GM21360 (cell line): ENCODE measurements around the gene ADAMTSL3.
"Not testable (repeated sequence)": the region's sequence is repeated elsewhere in the genome, so short reads cannot be mapped to it uniquely, and the experiment has no call there.

Experiments used
- ATAC-seq: cut with Tn5 transposase; IDR thresholded peaks from one replicate; pipeline ENCODE4 v1.9.1; 2021; ENCODE audit warnings: mild to moderate bottlenecking, moderate library complexity; ENCODE audit not compliant: unreplicated experiment

The ADAMTSL3 gene

DNA sequence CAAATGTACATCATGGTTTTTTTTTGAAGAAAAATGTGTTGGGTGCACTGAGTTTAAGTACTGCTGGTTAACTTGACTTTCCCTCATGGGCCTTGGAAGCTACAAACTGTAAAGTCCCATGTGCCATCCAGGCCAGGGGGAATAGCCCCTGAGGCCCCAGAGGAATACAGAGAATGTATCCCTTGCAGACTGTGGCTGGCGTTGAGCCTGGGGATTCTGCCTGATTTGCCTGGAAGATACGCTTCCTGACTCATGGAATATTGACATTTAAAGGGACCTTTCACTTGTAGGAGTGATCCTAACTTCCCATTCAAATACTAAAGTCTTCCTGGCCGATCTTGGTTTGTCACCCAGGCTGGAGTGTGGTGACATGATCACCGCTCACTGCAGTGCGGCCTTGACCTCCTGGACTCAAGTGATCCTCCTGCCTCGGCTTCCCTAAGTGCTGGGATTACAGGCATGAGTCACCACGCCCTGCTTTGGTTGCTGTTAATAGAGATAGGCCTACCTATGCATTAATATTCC is 42.0 kb downstream of the ADAMTSL3 start:
- ATAC-seq, result no peak

DNA sequence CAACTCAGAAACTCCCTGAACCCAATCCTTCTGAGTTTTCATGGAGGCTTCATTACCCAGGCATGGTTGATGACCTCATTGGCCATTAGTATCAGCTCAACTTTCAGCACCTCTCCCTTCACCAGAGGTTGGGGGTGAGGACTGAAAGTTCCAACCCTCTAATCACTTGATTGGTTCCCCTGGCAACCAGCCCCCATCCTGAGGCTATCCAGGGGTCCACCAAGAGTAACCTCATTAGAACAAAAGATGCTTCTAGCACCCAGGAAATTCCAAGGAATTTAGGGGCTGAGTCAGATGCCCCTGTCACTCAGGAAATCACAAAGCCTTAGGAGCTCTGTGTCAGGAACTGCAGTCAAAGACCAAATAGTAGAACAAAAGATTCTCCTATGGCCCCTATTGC is 43.8 kb downstream of the ADAMTSL3 start:
- no peak for ATAC-seq

DNA sequence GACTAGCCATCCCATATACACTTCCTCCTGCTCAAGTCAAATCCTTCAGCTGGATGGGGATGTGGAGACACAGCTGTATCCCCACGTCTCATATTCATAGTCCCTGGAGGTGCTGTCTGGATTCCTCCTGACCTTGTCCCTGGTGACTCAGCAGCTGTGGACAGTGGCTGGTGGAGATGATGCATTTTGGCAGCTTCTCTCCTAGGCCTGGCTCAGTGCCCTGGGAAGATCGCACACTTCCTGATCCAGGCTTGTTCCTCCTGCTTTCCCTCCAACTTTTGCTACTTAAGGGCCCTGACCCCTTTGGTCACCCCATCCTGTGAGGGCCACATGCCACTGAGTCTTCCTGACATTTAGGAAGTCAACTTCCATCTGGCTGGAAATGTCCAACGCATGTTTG is 44.4 kb downstream of the ADAMTSL3 start:
- ATAC-seq, result no peak

DNA sequence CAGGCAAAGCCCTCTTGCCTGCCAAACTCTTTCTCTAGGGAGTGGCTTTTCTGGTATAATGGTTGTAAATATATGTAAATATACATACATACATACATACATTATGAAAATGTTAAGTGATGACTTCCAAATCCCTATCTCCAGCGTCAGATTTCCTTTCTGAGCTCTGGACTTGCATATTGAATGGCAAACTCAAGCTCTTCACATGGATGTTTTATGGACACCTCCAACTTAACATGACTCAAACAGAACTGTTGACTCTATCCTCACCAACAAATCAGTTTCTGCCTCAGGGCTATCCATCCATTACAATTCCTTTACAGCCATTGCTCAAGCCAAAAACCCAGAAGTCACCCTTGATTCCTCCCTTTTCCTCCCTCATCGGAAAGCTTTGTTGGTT is 45.1 kb downstream of the ADAMTSL3 start:
- ATAC-seq, result no peak

DNA sequence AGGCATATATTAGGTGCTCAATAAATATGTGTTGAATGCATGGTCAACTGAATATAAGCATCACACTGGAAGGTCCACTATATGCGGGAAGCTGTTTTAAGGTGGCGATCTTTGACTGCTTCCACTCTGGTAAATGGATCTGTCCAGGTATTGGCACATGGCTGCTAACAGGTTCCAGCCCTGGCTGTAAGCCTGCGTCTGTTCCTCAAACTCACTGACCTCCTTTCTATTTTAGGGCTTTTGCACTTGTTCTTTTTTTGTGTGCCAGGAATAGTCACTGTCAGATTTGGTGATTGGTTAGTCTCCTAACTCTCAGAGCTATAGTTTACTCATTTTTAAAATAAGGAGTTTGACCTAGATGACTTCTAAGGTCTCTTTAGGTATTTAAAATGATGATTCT is 46.2 kb downstream of the ADAMTSL3 start:
- ATAC-seq, result no peak

DNA sequence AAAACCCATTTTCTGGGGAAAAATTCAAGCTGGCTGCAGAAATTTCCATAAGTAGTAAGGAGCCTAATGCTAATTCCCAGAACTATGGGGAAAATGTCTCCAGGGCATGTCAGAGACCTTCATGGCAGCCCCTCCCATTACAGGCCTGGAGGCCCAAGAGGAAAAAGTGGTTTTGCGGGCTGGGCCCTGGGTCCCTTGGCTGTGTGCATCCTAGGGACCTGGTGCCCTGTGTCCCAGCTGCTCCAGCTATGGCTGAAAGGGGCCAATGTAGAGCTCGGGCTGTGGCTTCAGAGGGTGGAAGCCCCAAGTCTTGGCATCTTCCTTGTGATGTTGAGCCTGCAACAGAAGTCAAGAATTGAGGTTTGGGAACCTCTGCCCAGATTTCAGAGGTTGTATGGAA is 48.4 kb downstream of the ADAMTSL3 start:
- not testable (repeated sequence) for ATAC-seq

DNA sequence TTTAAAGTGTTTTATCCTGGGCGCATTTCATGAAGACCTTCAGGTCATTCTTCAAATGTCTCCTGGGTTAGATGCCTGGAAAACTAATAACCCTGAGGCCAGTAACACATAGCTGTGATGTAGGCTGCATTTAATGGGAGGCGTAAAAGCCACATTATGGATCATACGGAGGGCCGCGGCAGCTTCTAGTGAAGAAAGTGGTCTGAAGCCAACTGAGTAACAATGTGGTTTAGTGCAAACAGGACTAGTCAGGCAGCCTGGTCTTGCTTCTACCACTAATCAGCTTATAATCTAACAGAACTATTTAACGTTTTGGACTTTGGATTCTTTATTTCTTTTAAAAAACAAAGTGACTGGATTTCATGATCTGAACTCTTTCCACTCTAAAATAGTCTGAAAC is 54.4 kb downstream of the ADAMTSL3 start:
- ATAC-seq, result no peak

DNA sequence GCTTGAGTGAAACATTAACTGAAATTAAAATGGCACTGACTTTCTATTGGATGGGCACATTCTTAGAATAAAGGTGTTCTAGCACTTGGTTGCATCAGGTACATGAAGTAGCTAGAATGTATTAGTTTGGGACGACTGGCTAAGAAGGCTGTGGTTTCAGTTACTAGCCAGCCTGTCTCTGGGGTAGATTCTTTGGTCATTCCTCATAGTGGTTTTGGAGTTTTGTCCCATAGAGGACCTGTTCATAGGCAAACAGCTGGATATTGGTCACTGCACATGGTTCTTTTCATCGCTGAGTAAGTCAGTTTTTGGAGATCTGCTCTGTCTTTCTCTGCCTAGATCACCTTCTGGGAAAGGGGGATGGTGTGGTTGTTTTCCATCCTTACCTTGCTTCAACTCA is 55.3 kb downstream of the ADAMTSL3 start:
- no peak for ATAC-seq

DNA sequence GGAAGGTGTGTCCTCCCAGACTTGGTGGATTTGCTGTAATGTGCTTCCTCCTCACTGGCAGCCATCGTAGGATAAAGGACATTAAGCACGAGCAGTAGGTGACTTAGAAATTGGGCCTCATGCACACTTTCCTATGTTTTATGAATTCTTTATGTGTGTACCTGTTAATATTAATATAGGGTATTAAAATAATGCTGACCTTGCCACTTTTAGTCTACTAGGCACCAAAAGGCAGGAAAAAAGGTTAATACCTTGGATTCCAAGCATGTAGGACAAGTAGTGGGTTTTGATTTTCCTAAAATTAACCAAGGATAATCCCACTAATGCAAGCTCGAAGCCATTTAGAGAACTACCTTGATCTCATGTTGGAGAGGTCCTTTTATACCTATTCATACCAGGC is 55.9 kb downstream of the ADAMTSL3 start:
- ATAC-seq, result no peak

DNA sequence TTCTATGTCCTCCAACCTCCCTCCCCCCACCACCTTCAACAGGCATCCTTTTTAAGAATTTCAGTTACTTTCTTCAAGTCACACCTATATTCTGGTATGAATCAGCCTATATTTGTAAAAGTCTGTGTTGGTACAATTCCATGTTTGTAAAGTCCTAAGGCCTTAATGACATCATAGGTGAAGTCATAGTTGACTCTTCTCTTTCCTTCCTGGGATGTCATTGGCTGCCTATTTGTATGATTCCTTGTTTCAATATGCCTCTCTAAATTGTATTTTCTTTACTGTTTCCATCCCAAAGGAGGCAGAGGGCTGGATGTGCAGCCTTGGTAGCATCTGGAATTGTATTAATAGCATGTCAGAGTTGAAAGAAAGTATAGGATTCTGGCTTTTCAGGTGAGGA is 56.5 kb downstream of the ADAMTSL3 start:
- no peak for ATAC-seq

DNA sequence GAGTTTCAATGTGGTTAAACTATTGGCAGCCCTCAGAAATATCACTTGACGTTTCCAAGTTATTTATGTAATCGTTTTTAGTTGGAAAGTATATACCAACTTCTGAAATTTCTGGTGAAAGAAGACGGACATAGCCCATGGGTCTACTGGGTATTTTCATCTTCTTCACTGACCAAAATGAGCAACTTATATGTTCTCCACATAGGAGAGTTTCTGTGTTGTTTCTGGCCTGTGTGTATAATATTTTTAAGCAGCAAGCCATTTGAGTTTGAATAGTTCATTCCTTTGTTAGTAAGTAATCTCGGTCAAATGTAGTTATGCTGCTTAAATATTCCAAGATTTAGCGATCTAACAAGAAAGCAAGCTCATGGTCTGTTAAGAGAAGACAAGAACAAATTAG is 57.3 kb downstream of the ADAMTSL3 start:
- ATAC-seq, result no peak

DNA sequence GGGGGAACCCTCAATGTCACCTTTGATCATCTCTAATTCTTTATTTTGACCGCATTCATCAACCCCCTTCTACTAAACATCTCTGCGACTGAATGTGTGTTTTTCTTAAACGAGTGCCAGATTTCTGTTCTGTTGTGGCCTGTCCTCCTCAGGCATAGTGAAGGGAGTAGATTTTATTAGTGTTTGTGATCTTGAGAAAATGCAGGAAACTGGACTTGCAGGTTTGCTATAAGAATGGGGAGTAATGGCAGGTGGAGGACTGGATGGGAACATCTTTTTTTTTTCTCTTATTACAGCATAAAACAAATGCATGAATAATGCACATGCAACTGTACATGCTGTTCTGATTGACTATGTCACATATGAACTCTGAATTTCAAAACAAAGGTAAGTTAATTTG is 59.3 kb downstream of the ADAMTSL3 start:
- no peak for ATAC-seq

DNA sequence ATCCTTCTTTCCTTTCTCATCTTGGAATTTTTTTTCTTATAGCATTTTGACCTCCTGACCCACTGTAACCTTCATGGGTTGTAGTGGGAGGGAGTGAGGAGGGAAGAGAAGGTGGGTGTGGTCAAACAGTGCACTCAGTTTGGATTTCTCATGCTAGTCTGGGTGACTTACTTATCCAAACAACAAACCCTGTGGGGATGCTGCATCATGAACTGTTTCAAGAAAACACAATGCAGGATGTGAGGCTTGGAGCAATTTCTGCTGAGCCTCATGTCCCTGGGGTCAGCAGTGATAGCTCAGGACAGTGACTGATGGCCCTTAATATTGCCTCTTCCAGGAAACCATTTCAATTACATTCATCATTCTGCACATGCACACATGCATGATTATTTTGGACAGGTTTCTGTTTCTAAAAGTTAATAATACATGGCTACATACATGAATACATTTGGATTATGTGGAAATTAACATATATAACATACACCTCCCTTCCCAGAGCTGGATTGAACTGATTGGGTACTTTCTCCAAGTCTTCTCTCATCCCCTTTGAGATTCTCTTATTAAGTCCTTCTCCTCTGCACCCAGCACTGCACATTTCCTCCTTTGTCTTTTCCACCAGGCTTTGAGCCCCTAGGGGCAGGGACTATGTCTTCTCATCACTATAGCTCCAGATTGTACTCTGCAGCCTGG is 61.2 kb downstream of the ADAMTSL3 start:
- ATAC-seq, result no peak

DNA sequence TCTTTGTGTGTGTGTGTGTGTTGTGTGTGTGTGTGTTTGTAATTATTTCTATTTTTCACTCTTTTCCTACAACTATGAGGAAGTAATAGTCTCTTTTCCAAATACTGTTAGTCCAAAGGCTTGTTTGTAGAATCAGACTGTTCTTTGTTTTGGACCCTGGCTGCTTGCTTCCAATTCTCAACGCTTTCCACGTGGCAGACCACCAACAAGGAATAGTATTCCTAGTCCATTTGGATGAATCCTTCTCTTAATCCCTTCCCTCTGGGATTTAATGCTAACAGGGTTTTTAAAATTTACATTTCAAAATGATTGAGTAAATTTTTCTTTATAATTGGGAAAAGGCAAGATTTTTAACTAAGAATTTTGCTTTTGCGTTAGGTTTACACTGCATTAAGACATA is 62.7 kb downstream of the ADAMTSL3 start:
- ATAC-seq, result no peak

DNA sequence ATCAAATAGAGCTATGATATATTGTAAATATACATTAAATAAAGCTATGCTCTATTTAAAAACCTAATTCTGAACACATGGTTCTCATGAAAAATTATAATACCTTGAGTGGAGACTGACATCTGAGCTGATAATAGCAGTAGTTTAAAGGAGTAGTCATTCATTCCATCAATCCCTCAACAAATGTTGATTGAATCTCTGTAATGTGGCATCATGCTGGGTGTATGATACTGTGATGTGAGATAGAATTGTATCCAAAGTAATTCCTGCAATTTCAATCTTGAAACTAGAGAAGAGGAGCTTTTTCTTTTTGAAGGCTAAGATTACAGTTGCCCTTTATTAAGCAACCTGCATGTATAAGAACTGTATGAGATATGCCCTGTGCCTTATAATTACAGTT is 63.1 kb downstream of the ADAMTSL3 start:
- ATAC-seq, result no peak

DNA sequence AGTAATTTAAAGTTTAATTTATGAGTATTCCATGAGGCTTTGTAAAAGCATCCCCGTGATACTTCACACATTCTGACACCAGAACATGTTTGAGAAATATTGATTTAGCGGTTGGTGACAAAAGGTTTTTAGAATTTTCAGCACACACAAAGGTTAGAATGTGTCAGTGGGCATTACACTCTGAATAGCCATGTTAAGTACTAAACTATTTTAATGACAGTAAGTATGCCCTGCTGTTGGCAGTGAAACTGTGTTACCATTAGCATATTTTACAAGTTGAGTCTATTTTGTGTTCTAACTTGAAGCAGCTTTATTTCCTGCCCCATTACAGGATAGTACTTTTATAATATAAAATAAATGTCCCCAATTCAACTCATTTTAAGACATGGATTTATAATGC is 66.5 kb downstream of the ADAMTSL3 start:
- no peak for ATAC-seq

DNA sequence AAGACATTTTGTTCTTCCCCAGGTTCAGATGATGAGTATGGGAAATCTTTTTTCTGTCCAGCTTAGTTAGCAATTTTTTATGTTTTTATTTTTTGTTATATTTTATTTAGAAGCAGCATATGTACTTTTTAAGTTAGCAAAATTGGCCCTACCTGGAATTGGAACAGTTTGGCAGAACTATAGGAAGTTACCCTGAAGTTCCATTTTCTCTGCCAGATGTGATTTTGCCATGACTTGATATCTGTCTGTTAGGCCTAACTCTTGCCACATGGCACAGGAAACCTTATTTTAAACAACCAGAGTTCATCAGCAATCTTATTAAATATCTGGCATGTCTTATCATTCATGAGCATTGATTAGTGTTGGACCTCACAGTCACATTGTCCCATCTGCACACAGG is 67.1 kb downstream of the ADAMTSL3 start:
- ATAC-seq, result no peak

DNA sequence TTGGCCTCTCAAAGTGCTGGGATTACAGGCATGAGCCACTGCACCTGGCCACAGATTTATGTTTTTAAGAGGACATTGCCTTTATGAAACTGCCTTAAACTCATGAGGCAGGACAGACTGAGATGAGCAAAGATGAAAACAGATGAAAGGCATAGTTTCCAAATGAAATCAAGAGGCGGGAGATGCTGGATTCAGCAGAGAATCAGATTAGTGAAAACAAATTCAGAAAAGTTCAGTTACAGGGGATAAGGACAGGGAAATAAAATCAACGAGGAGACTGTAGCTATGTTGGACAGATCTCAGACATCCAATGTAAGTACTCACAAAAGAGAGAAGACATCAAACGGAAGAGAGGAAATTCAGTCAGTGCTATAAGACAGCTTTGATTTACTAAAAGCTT is 68.1 kb downstream of the ADAMTSL3 start:
- ATAC-seq, result no peak

DNA sequence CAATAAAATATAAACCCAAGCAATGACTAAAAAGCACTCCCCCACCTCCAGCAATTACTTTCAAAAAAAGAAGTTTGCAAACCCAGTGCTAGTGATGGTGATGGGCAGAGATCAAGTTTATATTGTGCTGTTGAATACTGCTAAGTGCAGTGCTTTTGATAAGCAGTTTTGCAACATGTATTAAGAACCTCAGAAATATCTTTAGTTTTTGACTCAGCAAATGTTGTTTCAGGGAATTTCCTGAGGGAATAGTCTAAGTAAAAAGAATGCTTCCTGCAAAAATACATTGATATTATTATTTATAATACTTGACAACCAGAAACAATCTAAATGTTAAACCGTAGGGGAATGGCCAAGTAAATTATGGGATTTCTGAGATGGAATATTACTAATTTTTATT is 69.3 kb downstream of the ADAMTSL3 start:
- no peak for ATAC-seq

DNA sequence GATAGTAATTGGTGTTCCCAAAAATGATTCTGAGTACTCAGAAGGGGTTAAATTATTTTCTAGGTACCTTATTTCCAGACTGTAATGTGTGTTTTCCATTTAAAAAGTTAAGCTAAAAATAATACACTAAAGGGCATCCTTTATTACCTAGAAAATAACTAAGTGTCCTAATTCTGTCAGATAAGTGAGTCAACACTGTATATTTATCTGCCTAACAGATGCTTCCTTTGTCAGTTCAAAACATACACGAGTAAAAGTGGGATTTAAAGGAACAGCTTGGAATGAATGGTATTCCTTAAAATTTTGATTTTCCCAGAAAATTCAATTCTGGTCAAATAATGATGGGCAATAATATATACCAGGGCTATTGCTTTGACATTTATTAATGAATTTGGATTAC is 78.3 kb downstream of the ADAMTSL3 start:
- ATAC-seq, result no peak

DNA sequence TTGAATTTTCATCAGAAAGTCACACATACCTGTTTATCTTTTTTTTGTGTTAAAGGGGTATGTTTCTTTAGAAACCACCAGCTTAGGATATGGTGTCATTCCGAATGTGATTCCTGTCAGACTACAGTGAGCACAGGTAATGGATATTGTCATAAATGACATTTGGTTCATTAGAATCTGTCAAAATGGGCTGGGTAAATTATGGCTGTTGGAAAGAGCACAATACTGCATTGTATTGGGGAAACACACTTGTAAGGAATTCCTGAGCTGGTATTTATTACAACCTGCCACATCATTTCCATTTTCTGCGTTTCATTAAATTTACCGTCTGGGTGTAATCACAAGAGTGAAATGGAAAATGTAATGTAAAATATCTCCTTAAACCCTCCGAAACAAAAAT is 78.8 kb downstream of the ADAMTSL3 start:
- no peak for ATAC-seq

DNA sequence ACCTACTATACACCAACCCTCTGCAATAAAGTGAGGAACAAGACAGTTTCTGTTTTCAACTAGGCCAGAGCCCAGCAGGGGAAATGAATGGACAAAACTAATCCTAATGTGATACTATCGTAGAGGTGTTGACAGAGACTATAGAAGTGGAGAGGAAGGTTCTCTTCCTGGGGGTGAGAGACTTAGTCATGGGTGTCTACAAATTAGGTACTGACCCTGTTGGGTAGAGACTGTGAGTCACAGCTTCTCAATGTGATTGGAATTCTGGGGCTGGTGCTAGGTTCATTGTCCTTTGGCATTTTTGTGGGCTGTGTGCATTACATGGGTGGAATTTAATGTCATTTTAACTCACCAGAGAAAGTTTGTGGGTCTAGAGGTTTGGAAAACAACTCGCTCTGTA is 79.3 kb downstream of the ADAMTSL3 start:
- ATAC-seq, result no peak

DNA sequence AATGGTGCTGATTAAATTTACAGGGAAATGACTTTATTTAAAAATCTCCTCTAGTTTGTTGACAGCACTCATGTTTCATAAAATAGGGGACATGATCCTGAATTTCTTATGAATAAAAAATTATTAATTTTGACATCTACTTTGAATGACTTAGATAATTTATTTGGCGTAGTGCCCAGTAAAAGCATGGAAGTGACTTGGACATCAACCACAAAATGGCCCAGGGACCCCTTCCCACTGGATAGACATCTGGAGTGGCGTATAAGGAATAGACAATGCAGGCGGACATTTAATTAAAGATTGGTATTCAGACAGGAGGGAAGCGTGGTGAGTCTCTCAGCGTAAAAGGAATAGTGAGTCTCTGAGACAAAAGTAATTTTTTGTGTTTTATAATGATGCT is 79.8 kb downstream of the ADAMTSL3 start:
- ATAC-seq, result no peak
